Colonic mucosa (tissue), 4 donors: ENCODE measurements around the gene PARP16. TPM values are rescaled to one million over a fixed set of nuclear protein-coding genes. Genes with fewer than 3 reads are reported as not detected.

Experiments
- DNase-seq: peaks from one replicate; pipeline ENCODE4 v3.0.0-alpha.2; 2020
- H3K27ac ChIP-seq: fragments of 200-600 bp; one replicate; pipeline ENCODE4 v1.8.0; 2021
- H3K27me3 ChIP-seq: fragments of 200-600 bp; one replicate; pipeline ENCODE4 v1.8.0; 2021
- H3K36me3 ChIP-seq: fragments of 200-600 bp; one replicate; pipeline ENCODE4 v1.8.0; 2021
- H3K4me1 ChIP-seq: fragments of 200-600 bp; one replicate; pipeline ENCODE4 v1.8.0; 2021; ENCODE audit warnings: mild to moderate bottlenecking
- H3K4me3 ChIP-seq: fragments of 200-600 bp; one replicate; pipeline ENCODE4 v1.8.0; 2021
- H3K9ac ChIP-seq, 2 donors: one replicate each; pipeline ENCODE4 v1.7.0; 2013; ENCODE audit warnings: control low read depth in 2 of 2, low read depth in 2 of 2, low read length in 2 of 2
- H3K9me3 ChIP-seq: fragments of 200-600 bp; one replicate; pipeline ENCODE4 v1.8.0; 2021
- intact Hi-C: fragments of 100-400 bp; cut with DNase I; formaldehyde crosslinking; loops from one replicate; pipeline ENCODE4 v1.14.1; 2022
- total RNA-seq, 2 donors: library from RNA; stranded (reverse); fragmentation: NEBNext Ultra II Directional in 1 of 2; extraction: Animal tissue kit (Norgen Biotek cat#: 25700) in 1 of 2; gene quantifications; one replicate each; pipeline ENCODE4 v1.2.1, GENCODE V29; 2021
- TF ChIP-seq, protein P1 (sequence below): fragments of 200-600 bp; IDR thresholded peaks from one replicate; pipeline ENCODE4 v1.8.0; 2022; ENCODE audit warnings: antibody characterized with exemption, mild to moderate bottlenecking
- donor health status: healthy.
- donor health status: DM: no; HTN: no; CAD: no.
- donor health status: DM: no; HTN: no; CAD: no.

PARP16 gene
- total RNA-seq, 2 donors from 2014 or later = 9.5 to 9.9 TPM

DNA sequence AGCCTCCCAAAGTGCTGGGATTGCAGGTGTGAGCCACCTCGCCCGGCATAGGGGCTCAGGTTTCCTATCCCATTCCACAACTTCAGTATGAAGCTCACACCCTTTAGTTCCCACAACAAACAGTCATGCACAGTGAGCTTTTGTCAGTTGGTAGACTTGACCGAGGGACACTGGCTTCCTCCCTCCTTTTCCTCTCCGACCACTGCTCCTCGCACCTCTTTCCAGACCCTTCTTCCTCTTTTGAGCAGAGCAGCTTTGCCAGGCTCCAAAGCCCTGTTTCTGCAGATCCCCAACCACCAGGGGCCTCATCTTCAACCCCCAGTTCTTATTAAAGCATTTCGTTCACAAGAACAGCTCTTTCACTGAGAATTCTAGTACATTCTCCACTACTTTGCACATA lies 62.7 kb downstream of the PARP16 start:
- Histone ChIP-seq H3K36me3 (no peaks in the 10 kb centered on the region), H3K4me1 (no peaks in the 10 kb centered on the region), H3K27me3 (no peaks in the 10 kb centered on the region), H3K27ac (no peak overlapping the region), H3K4me3 (no peak overlapping the region), H3K9ac (no peak overlapping the region), H3K9me3 (no peaks in the 10 kb centered on the region)
- intact Hi-C loops = no loop called here
- TF ChIP-seq, protein P1, sequence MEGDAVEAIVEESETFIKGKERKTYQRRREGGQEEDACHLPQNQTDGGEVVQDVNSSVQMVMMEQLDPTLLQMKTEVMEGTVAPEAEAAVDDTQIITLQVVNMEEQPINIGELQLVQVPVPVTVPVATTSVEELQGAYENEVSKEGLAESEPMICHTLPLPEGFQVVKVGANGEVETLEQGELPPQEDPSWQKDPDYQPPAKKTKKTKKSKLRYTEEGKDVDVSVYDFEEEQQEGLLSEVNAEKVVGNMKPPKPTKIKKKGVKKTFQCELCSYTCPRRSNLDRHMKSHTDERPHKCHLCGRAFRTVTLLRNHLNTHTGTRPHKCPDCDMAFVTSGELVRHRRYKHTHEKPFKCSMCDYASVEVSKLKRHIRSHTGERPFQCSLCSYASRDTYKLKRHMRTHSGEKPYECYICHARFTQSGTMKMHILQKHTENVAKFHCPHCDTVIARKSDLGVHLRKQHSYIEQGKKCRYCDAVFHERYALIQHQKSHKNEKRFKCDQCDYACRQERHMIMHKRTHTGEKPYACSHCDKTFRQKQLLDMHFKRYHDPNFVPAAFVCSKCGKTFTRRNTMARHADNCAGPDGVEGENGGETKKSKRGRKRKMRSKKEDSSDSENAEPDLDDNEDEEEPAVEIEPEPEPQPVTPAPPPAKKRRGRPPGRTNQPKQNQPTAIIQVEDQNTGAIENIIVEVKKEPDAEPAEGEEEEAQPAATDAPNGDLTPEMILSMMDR = no peak
- DNase-seq = no peak

DNA sequence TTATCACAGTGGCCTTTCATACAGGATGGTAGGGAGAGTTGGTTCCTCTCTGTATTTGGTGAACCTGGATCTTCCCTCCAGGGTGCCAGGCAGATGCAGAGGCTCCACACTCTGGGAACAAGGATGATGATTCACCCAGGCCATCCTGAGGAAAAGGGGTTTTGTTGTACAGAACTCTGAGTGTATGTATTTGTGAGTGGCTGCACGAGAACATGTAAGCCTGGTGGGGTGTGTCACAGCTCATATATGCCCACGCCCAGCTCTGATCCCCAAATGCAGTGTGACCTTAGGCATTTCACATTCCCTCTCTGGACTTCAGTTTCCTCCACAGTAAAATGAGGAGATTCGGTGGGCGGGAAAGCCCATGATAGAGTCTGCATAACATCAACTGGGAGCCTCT lies 63.8 kb downstream of the PARP16 start:
- Histone ChIP-seq H3K9me3 (no peaks in the 10 kb centered on the region), H3K9ac (no peak overlapping the region), H3K27me3 (no peaks in the 10 kb centered on the region), H3K27ac (no peak overlapping the region), H3K4me1 (no peaks in the 10 kb centered on the region), H3K4me3 (no peak overlapping the region), H3K36me3 (no peaks in the 10 kb centered on the region)
- TF ChIP-seq, protein P1 = no peak
- intact Hi-C loops = no loop called here
- DNase-seq = no peak

DNA sequence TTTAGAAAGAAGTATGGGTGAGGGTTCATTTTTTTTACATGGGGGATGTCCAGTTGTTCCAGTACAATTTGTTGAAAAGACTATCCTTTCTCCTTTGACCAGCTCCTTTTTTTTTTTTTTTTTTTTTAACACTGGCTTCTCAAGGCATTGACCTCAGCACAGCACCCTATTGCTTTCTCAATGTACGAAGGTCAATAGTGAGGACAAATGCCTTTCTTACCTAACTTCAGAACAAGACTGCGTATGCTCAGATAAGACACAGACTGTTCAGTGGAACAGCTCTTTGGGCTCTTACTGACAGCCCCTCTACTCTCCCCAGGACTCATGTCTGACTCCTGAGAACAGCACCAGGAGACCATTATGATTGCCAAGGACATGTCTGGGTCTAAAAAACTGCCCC lies 65.0 kb downstream of the PARP16 start:
- TF ChIP-seq, protein P1 = no peak
- no peak for DNase-seq
- H3K9ac ChIP-seq = no peak overlapping the region
- intact Hi-C loops = no loop called here
- no peak overlapping the region for H3K4me3 ChIP-seq
- H3K27ac ChIP-seq = no peak overlapping the region
- H3K27me3 ChIP-seq = no peaks in the 10 kb centered on the region
- H3K36me3 ChIP-seq = no peaks in the 10 kb centered on the region
- H3K9me3 ChIP-seq = no peaks in the 10 kb centered on the region
- no peaks in the 10 kb centered on the region for H3K4me1 ChIP-seq

DNA sequence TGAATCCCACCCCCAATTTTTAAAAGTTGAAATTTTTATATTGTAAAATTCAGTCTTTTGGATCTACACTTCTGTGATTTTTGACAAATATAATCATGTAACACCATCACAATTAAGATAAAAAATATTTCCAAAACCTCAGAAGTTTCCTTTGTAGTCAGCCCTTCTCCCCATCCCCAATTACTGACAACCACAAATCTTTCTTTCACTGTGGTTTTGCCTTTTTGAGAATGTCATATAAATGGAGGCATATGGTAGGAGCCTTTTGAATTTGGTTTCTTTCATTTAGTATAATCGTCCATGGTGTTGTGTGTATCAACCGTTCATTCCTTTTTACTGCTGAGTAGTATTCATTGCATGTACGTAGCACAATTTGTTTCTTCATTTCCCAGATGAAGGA lies 67.5 kb downstream of the PARP16 start:
- H3K9me3 ChIP-seq = no peaks in the 10 kb centered on the region
- H3K27me3 ChIP-seq = no peaks in the 10 kb centered on the region
- TF ChIP-seq, protein P1 = no peak
- intact Hi-C loops = no loop called here
- no peaks in the 10 kb centered on the region for H3K4me1 ChIP-seq
- H3K36me3 ChIP-seq = no peaks in the 10 kb centered on the region
- no peak overlapping the region for H3K9ac ChIP-seq
- H3K27ac ChIP-seq = no peak overlapping the region
- H3K4me3 ChIP-seq = no peak overlapping the region
- DNase-seq = no peak

DNA sequence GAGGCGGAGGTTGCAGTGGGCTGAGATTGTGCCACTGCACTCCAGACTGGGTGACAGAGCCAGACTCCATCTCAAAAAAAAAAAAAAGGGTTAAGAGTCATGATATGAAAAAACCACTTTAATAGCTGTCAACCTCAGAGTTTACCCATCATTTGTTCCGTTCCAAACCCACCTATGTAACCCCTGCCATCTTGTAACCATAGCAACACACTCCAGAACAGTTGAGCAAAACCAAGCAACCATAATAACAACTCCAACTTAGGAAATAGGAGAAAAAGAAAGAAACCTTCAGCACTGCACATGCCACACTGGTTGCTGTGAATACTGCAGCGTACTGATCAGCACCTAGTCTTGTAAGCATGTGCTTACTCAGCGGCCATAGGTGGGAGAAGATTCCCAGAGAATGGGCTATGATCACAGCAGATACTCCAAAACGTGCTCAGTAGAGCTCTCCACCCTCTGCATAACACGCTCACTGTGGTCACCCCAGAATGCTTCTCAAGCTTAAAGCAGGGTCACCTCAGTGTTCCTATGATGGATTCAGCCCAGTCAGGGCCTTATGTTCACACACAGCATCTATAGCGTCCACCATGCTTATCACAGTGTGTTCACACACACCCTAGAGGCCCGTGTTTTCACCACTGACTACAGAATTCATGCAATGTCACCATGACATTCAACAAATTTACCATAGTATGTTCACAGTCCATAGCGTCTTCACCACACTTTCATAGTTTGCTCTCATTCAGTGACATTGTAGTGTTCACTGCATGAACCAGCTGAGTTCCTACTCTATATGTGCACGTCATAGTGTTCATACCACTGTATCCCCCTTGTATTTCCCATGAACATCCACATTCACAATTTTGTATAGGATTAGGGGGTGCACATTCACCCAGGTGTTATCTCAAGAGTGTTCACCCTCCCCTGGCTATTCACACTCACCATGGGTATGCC lies 68.9 kb downstream of the PARP16 start:
- DNase-seq = no peak
- Histone ChIP-seq H3K4me3 (no peak overlapping the region), H3K9ac (no peak overlapping the region), H3K27ac (no peak overlapping the region), H3K36me3 (no peaks in the 10 kb centered on the region), H3K9me3 (no peaks in the 10 kb centered on the region), H3K27me3 (no peaks in the 10 kb centered on the region), H3K4me1 (no peaks in the 10 kb centered on the region)
- intact Hi-C loops = no loop called here
- TF ChIP-seq, protein P1 = no peak
